ENCODE data around the gene FNDC11.
"Not testable (repeated sequence)": the region's sequence is repeated elsewhere in the genome, so short reads cannot be mapped to it uniquely, and the experiment has no call there.

FNDC11 gene

DNA sequence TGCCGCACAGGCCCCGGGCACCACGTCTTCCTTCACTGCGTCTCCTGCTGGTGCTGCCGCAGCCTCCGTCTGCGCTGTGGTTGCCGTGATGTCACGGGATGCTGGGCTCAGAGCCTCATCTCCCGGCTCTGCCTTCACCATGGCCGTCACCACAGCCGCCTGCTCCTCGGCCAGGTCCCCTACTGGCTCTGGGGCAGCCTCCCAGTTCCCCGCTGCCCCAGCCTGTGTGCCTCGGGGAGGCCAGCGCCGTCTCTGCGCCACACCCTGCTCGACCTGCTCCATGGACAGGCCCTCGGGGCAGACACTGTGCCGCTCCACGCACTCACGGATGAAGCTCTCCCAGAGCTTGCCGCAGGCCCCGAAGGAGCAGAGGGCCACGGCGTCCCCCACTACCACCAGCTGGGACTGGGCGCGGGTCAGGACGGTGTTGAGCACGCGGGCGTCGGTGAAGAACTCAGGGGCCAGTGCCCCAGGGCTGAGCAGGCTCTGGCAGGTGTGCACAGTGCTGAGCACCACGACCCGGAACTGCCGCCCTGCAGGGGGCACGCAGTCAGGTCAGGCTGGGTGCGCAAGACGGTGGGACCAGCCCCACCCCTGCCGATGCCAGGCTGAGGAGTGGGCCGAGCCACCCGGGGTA, 11.9 kb downstream of the FNDC11 start:
- no peaks in the 10 kb centered on the region for H3K9me3 ChIP-seq (ENCODE audit: low read depth, low read length)
- no peak overlapping the region for H3K27ac ChIP-seq
- no peak overlapping the region for H3K4me3 ChIP-seq
- TF ChIP-seq FOXP2 (optimal IDR thresholded peaks at IDR 0.05; ENCODE audit: control extremely low read depth, extremely low read length, insufficient read depth) (no peak), POLR2AphosphoS5 (IDR thresholded peaks at IDR 0.05; ENCODE audit: borderline replicate concordance, low read depth, low read length) (no peak), EZH2 (IDR thresholded peaks at IDR 0.05) (no peak)
- H3K36me3 ChIP-seq (ENCODE audit: insufficient read depth, low read length), result no peaks in the 10 kb centered on the region
- DNase-seq (ENCODE audit: low read depth, low spot score), result no peak
- H3K9ac ChIP-seq (ENCODE audit: insufficient read length), result no peak overlapping the region

DNA sequence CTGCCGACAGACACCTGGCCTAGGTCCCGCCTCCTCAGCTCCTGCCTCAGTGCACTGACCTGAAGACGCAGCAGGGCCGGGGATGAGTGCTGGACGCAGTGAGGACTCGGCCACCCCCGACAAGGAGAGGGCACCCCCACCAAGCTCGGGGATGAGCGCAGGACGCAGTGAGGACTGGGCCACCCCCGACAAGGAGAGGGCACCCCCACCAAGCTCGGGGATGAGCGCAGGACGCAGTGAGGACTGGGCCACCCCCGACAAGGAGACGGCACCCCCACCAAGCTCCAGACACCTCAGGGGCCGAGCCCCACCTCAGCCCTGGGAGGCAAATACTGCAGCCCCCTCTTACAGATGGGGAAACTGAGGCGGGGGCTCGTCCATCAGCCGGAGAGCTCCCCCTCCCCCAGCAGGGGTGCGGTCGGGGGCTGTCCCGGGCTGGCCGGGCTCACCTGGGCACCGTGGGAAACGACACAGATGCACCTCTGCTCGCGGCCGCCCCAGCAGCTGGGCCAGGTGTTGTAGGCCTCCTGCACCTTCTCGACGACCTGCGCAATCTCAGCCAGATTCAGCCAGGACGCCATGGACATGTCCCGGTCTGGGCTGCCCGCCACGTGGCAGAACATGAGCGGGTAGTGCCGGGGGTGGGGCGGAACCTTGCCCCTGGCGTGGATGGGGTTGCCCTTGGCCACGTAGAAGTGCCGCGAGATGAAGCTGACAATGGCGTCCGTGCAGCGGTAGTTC, 12.6 kb downstream of the FNDC11 start:
- H3K27ac ChIP-seq, result no peak overlapping the region
- no peak for DNase-seq (ENCODE audit: low read depth, low spot score)
- H3K36me3 ChIP-seq (ENCODE audit: insufficient read depth, low read length), result no peaks in the 10 kb centered on the region
- no peak overlapping the region for H3K4me3 ChIP-seq
- no peak overlapping the region for H3K9ac ChIP-seq (ENCODE audit: insufficient read length)
- no peaks in the 10 kb centered on the region for H3K9me3 ChIP-seq (ENCODE audit: low read depth, low read length)
- no peak for TF ChIP-seq EZH2 (IDR thresholded peaks at IDR 0.05)
- no peak for TF ChIP-seq POLR2AphosphoS5 (IDR thresholded peaks at IDR 0.05; ENCODE audit: borderline replicate concordance, low read depth, low read length)
- TF ChIP-seq FOXP2 (optimal IDR thresholded peaks at IDR 0.05; ENCODE audit: control extremely low read depth, extremely low read length, insufficient read depth), result no peak

DNA sequence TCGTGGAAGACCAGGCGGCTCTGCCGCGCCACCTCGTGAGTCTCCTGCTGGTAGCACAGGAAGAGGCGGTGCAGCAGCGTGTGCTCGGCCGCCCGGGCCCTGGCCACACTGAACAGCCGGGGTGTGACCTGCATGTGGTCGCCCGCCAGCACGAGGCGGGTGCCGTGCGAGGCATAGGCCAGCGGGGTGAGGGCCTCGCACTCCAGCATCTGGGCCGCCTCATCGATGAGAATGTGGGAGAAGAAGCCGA, 13.1 kb downstream of the FNDC11 start:
- Histone ChIP-seq H3K36me3 (ENCODE audit: insufficient read depth, low read length) (no peaks in the 10 kb centered on the region), H3K9ac (ENCODE audit: insufficient read length) (no peak overlapping the region), H3K27ac (no peak overlapping the region), H3K4me3 (no peak overlapping the region), H3K9me3 (ENCODE audit: low read depth, low read length) (no peaks in the 10 kb centered on the region)
- no peak for TF ChIP-seq FOXP2 (optimal IDR thresholded peaks at IDR 0.05; ENCODE audit: control extremely low read depth, extremely low read length, insufficient read depth)
- TF ChIP-seq POLR2AphosphoS5 (IDR thresholded peaks at IDR 0.05; ENCODE audit: borderline replicate concordance, low read depth, low read length), result no peak
- TF ChIP-seq EZH2 (IDR thresholded peaks at IDR 0.05), result no peak
- no peak for DNase-seq (ENCODE audit: low read depth, low spot score)

DNA sequence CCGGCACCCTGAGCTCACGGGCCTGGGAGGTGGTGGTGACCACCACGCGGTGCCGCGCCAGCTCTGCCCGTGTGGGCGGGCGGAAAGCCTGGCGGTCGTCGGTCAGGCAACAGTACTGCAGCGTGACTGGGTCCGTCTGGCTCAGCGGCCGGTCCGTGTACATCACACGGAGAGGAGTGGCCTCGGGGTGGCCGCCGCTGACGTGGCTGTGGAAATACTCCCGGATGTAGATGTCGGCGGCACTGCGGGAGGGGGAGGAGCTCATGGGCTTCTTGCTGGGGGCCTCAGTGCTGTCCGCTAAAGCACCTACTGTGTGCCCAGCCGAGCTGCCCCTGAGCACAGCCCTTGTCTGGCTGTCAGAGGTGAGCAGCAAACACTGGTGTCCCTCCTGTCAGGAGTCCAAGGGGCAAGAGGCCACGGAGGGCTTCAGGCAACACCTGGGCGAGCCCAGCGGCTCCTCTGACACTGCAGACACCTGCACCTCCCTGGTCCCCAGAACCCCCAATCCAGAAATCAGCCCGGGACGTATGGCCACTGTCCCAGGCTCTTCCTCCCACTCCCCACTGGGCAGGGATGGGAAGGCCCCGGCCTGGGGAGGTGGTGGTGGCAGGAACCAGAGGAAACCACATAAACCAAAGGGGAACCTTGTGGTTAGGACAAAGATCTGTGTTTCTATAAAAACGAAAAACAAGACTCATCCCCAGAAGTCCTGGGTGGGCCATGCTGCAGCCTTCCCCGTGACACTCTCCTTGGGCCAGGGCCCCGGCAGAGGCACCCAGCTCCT, 13.6 kb downstream of the FNDC11 start:
- no peaks in the 10 kb centered on the region for H3K36me3 ChIP-seq (ENCODE audit: insufficient read depth, low read length)
- no peak for TF ChIP-seq FOXP2 (optimal IDR thresholded peaks at IDR 0.05; ENCODE audit: control extremely low read depth, extremely low read length, insufficient read depth)
- TF ChIP-seq EZH2 (IDR thresholded peaks at IDR 0.05), result no peak
- TF ChIP-seq POLR2AphosphoS5 (IDR thresholded peaks at IDR 0.05; ENCODE audit: borderline replicate concordance, low read depth, low read length), result no peak
- no peak for DNase-seq (ENCODE audit: low read depth, low spot score)
- no peaks in the 10 kb centered on the region for H3K9me3 ChIP-seq (ENCODE audit: low read depth, low read length)
- H3K9ac ChIP-seq (ENCODE audit: insufficient read length), result no peak overlapping the region
- H3K4me3 ChIP-seq, result no peak overlapping the region
- H3K27ac ChIP-seq, result no peak overlapping the region

DNA sequence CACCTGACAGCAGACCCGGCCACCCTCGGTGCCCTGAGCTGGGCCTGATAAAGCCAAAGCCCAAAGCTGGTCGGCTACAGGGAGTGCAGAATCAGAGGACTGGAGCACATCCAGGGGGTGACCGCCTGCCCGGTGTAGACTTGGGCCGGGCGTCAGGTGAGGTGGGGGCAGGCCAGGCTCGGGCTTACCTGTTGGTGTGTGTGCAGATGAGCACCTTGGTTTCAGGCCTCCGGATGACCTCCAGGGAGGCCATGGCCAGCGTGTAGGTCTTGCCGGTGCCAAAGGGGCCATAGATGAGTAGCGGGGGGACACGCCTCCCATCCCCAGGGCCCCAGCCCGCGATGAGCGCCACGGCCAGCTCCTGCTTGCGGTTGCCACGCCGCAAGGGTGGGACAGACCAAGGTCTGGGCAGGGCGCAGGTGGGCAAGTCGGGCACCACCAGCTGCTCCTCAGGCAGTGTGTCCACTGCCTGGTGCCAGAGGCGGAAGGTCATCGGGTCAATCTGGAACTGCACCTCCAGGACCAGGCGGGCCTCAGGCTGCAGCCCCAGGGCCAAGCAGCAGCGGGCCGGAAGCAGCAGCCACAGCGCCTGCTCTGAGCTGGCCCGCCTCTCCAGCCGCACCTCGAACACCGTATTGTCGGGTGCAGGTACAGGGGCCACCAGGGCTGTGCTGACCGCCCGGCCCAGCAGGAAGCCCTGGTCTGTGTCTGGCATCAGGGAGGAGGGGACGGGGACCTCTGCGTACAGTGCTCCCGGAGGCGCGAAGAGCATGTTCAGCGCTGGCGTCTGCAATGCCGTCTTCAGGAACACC, 14.4 kb downstream of the FNDC11 start:
- Histone ChIP-seq H3K27ac (no peak overlapping the region), H3K36me3 (ENCODE audit: insufficient read depth, low read length) (no peaks in the 10 kb centered on the region), H3K9me3 (ENCODE audit: low read depth, low read length) (no peaks in the 10 kb centered on the region), H3K9ac (ENCODE audit: insufficient read length) (no peak overlapping the region), H3K4me3 (no peak overlapping the region)
- DNase-seq (ENCODE audit: low read depth, low spot score), result no peak
- no peak for TF ChIP-seq FOXP2 (optimal IDR thresholded peaks at IDR 0.05; ENCODE audit: control extremely low read depth, extremely low read length, insufficient read depth)
- TF ChIP-seq EZH2 (IDR thresholded peaks at IDR 0.05), result no peak
- no peak for TF ChIP-seq POLR2AphosphoS5 (IDR thresholded peaks at IDR 0.05; ENCODE audit: borderline replicate concordance, low read depth, low read length)

DNA sequence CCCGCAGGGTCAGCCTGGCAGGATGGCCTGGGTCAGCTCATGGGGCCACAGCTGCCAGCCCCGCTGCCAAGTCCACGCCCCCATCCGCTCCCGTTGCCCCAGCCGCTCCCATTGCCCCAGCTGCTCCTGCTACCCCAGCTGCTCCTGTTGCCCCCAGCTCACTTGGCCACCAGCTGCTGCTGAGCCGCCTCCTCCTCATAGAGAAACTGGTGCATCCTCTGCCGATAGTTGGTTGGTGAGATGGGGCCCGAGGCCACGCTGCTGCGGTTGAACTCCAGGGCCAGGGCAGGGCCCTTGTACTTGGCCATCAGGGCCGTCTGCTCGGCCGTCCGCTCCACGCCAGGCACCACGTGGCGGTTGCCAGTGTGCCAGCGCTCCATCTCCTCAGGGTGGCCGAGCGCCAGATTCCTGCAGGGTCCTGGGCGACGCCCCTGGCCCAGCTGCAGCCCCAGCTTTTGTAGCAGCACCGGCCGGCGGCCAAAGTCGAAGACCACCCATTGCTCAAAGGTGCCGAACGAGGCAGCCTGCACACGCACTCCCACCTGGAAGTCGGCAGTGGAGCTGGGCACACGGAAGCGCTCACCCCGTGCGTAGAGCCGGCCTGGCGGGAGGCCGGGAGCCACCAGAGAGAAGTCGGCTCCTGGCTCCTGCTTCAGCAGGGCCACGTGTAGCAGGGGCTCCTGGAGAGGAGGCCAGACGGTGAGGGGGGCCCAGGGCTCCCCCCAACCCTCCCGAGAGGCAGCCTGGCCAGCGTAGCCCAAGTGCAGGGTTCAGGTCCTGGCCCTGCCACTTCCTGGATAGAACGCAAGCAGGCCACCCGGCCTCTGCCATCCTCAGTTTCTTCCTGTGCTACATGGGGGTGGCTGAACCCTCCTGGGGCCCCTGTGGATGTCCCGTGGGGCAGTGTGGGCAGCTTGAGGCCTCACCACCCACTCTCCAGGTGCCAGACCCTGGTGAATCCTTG, 15.3 kb downstream of the FNDC11 start:
- Histone ChIP-seq H3K9ac (ENCODE audit: insufficient read length) (no peak overlapping the region), H3K9me3 (ENCODE audit: low read depth, low read length) (no peaks in the 10 kb centered on the region), H3K27ac (no peak overlapping the region), H3K4me3 (no peak overlapping the region), H3K36me3 (ENCODE audit: insufficient read depth, low read length) (no peaks in the 10 kb centered on the region)
- DNase-seq (ENCODE audit: low read depth, low spot score), result no peak
- TF ChIP-seq EZH2 (IDR thresholded peaks at IDR 0.05), result no peak
- no peak for TF ChIP-seq POLR2AphosphoS5 (IDR thresholded peaks at IDR 0.05; ENCODE audit: borderline replicate concordance, low read depth, low read length)
- no peak for TF ChIP-seq FOXP2 (optimal IDR thresholded peaks at IDR 0.05; ENCODE audit: control extremely low read depth, extremely low read length, insufficient read depth)

DNA sequence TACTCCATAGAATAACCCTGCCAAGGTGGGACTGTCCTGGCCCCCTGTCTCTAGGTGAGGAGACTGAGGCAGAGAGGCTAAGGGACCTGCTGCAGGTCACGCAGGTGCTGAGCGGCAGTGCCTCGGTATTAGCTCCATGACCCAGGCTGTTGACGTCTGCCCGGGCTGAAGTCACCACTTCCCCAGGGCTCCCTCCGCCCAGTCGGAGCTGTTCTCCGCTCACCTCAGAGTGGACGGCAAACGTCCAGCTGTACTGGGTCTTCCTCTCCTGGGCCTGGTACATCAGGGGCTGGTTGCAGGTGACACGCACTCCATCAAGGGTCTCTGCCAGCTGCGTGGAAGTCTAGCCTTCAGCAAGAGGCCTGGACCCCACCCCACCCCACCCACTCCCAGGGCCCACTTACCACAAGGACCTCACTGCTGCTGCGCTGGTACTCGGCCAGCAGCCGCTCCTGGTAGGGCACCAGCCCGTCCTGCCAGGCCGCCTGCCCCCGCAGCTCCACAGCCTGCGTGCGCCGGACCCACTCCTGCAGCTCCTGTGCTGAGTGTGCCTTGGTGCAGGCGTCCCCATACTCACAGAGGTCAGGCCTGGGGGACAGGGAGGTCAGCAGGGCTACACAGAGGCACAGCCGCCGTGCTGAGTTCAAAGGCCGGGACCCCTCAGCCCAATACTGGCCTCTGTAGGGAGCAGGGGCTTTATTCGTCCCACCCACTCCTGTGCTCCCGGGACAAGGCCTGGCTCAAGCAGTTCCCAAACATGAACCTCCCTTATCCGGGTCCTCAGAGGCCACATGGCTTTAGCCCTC, 16.5 kb downstream of the FNDC11 start:
- no peaks in the 10 kb centered on the region for H3K9me3 ChIP-seq (ENCODE audit: low read depth, low read length)
- no peak overlapping the region for H3K4me3 ChIP-seq
- H3K36me3 ChIP-seq (ENCODE audit: insufficient read depth, low read length), result no peaks in the 10 kb centered on the region
- no peak overlapping the region for H3K9ac ChIP-seq (ENCODE audit: insufficient read length)
- DNase-seq (ENCODE audit: low read depth, low spot score), result no peak
- no peak for TF ChIP-seq FOXP2 (optimal IDR thresholded peaks at IDR 0.05; ENCODE audit: control extremely low read depth, extremely low read length, insufficient read depth)
- no peak for TF ChIP-seq POLR2AphosphoS5 (IDR thresholded peaks at IDR 0.05; ENCODE audit: borderline replicate concordance, low read depth, low read length)
- no peak for TF ChIP-seq EZH2 (IDR thresholded peaks at IDR 0.05)
- no peak overlapping the region for H3K27ac ChIP-seq

DNA sequence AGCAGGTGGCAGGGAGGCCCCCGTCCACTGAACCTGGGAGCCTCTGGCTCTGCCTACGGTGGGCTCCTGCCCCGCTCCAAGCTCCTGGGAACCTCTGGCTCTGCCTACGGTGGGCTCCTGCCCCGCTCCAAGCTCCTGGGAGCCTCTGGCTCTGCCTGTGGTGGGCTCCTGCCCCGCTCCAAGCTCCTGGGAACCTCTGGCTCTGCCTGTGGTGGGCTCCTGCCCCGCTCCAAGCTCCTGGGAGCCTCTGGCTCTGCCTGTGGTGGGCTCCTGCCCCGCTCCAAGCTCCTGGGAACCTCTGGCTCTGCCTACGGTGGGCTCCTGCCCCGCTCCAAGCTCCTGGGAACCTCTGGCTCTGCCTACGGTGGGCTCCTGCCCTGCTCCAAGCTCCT, 17.1 kb downstream of the FNDC11 start:
- not testable (repeated sequence) for H3K4me3 ChIP-seq; H3K9me3 ChIP-seq (ENCODE audit: low read depth, low read length); H3K27ac ChIP-seq; DNase-seq (ENCODE audit: low read depth, low spot score); H3K9ac ChIP-seq (ENCODE audit: insufficient read length); H3K36me3 ChIP-seq (ENCODE audit: insufficient read depth, low read length)

Measured in SK-N-MC (cell line).